Panc1 (cell line): ENCODE measurements around the gene DUSP3. TPM values are rescaled to one million over a fixed set of nuclear protein-coding genes. Genes with fewer than 3 reads are reported as not detected.

ENCODE experiments used
- ATAC-seq: fragments of 200-7000 bp; cut with Tn5 transposase; 2 replicates; pipeline ENCODE4 v1.9.1; 2020; ENCODE audit warnings: mild to moderate bottlenecking, moderate library complexity
- Bru-seq: library from RNA; stranded (reverse); fragments of 400-500 nt; gene quantifications from one replicate; lab custom pipeline; 2021; lab: Mats Ljungman, UMichigan
- BruChase-seq, 2 experiments: library from RNA; stranded (reverse); fragments of 400-500 nt; gene quantifications; one replicate each; lab custom pipeline; 2021; lab: Mats Ljungman, UMichigan
- BruUV-seq: library from RNA; stranded (reverse); fragments of 400-500 nt; replicated peaks from 2 replicates; lab custom pipeline; 2021; lab: Mats Ljungman, UMichigan
- CTCF ChIA-PET: fragments of 300-600 bp; sonication (Branson Sonifier 250); formaldehyde crosslinking; loops from one replicate; lab custom pipeline; 2022; ENCODE audit warnings: antibody characterized with exemption; lab: Charles Lee
- POLR2A ChIA-PET: fragments of 300-600 bp; sonication (Branson Sonifier 250); formaldehyde crosslinking; loops from one replicate; lab custom pipeline; 2022; ENCODE audit warnings: antibody characterized with exemption; lab: Charles Lee
- DNase-seq: peaks from one replicate; pipeline ENCODE4 v3.0.0-alpha.2; 2010; ENCODE audit warnings: low read depth, low spot score
- H3K27ac ChIP-seq: 2 replicates; pipeline ENCODE4 v1.5.1; 2011; ENCODE audit warnings: mild to moderate bottlenecking, low read length, inconsistent platforms
- H3K27me3 ChIP-seq: fragments of 200-500 bp; sonication (Bioruptor generic); 2 replicates; pipeline ENCODE4 v1.6.0; 2014; ENCODE audit warnings: low read length, inconsistent platforms; ENCODE audit not compliant: control insufficient read depth, insufficient read depth
- H3K36me3 ChIP-seq: fragments of 200-500 bp; sonication (Bioruptor generic); 2 replicates; pipeline ENCODE4 v1.5.1; 2014; ENCODE audit warnings: inconsistent platforms, mild to moderate bottlenecking, low read length, moderate library complexity; ENCODE audit not compliant: control insufficient read depth, insufficient read depth
- H3K4me1 ChIP-seq: 2 replicates; pipeline ENCODE4 v1.5.1; 2011; ENCODE audit warnings: inconsistent platforms, mild to moderate bottlenecking, low read length, moderate library complexity; ENCODE audit not compliant: control insufficient read depth, insufficient read depth
- H3K4me3 ChIP-seq, 2 experiments: 2 replicates each; pipeline ENCODE4 v1.5.1; 2011 to 2012; ENCODE audit warnings: low read depth in 2 of 2, low read length in 2 of 2, mild to moderate bottlenecking in 2 of 2, inconsistent platforms in 1 of 2, moderate library complexity in 1 of 2
- H3K9me3 ChIP-seq: fragments of 200-500 bp; sonication (Bioruptor generic); 2 replicates; pipeline ENCODE4 v1.5.1; 2014; ENCODE audit warnings: low read depth, mild to moderate bottlenecking, inconsistent platforms, low read length, moderate library complexity; ENCODE audit not compliant: control insufficient read depth, insufficient read depth
- POLR2AphosphoS5 ChIP-seq: IDR thresholded peaks from 2 replicates; pipeline ENCODE4 v1.6.1; 2012; ENCODE audit warnings: mild to moderate bottlenecking, low read depth, low read length, moderate library complexity
- SIN3A ChIP-seq: IDR thresholded peaks from 2 replicates; pipeline ENCODE4 v1.6.1; 2012; ENCODE audit warnings: low read depth, mild to moderate bottlenecking, low read length, moderate library complexity, borderline replicate concordance; ENCODE audit not compliant: insufficient read depth
- TCF7L2 ChIP-seq: IDR thresholded peaks from 2 replicates; pipeline ENCODE4 v1.6.1; 2011; ENCODE audit warnings: mild to moderate bottlenecking, low read depth, low read length, inconsistent platforms
- in situ Hi-C: cut with HindIII; loops from 2 replicates; pipeline ENCODE4 v1.10.0; 2016; ENCODE audit warnings: low sequenced_read_pairs, low pct_unique_long_range_greater_than_20kb
- intact Hi-C: fragments of 100-400 bp; cut with micrococcal nuclease; formaldehyde crosslinking; loops from one replicate; pipeline ENCODE4 v1.10.0; 2022; ENCODE audit not compliant: unreplicated experiment
- long read RNA-seq: library from polyadenylated mRNA; unstranded; transcript quantifications from one replicate; pipeline ENCODE4 v2.0.0, GENCODE V29; 2021; ENCODE audit not compliant: unreplicated experiment
- polyA plus RNA-seq: library from polyadenylated mRNA; unstranded; fragments of >200 nt; gene quantifications from one replicate; pipeline ENCODE4 v1.2.1, GENCODE V29; 2012; ENCODE audit warnings: missing spikeins; ENCODE audit not compliant: insufficient read length
- total RNA-seq: library from RNA; stranded (reverse); gene quantifications from one replicate; pipeline ENCODE4 v1.2.1, GENCODE V29; 2021; ENCODE audit not compliant: unreplicated experiment
- TF ChIP-seq, protein P1 (sequence below), 2 experiments: IDR thresholded peaks; 2 replicates each; pipeline ENCODE4 v1.6.1; 2011 to 2012; ENCODE audit warnings: low read depth in 2 of 2, control low read depth in 1 of 2, low read length in 1 of 2, mild to moderate bottlenecking in 1 of 2, moderate library complexity in 1 of 2; ENCODE audit not compliant: insufficient read depth in 1 of 2
- TF ChIP-seq, protein P2 (sequence below): fragments of 450-650 bp; IDR thresholded peaks from 2 replicates; pipeline ENCODE4 v1.5.1; 2017; ENCODE audit warnings: mild to moderate bottlenecking

DUSP3 gene
- total RNA-seq = 41.6 TPM
- polyA plus RNA-seq = 31.9 TPM
- Bru-seq, nascent RNA = percentile 80 among the genes with signal in this experiment
- BruChase-seq, experiment 1, labeled RNA remaining after a 2-hour chase = percentile 91 among the genes with signal in this experiment
- BruChase-seq, experiment 2, labeled RNA remaining after a 6-hour chase = percentile 93 among the genes with signal in this experiment
- long read RNA-seq, full-length matches to known transcripts = 40 of 61 reads
- long read RNA-seq, partial matches to known transcripts = 1 of 61 reads
- long read RNA-seq, other reads (novel, unspliced or antisense) = 20 of 61 reads

DNA sequence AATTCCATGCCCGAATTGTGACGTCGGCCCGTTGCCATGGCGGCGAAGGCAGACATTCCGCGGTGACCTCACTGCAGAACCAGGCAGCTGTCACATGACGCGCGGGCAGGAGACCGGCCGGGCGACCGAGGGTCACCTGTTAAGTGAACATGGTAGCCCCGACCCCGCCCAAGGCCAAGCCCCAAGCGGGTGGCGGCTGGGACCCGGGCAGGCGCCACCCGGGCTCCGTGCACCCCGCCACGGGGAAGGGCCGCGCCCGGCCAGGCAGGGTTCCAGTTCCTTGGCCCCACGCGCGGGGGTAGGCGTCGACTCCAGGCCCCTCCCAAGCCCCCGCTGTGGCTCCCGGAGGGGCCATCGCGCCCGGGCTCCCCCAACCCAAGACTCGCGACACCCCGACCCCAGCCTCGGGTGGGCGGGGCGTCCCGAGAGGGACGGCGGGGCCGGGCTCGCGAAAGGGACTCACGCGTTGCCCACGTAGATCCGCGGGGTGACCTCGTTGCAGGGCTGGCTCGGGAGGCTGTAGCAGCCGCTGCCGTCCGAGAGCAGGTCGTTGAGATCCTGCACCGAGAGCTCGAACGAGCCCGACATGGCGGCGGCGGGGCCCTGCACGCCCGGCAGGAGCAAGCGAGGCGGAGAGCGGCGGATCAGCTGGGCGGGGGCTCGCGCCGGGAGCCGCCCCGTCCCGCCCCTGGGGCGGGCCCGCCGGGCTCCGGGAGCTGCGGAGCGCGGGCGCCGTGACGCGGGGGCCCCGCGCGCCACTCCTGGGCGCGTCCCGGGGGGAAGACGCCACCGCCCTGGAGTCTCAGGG lies at the start of gene DUSP3:
Gene DUSP3 (minus strand): TSS at position 641 of the 808 bp plus-strand sequence. CDS start 53 bp downstream, at position 588.
- ChIA-PET POLR2A (no interaction called here), CTCF (interaction anchor here (0.5 kb wide), 1 partner anchor 12 kb away, joined by 7 read pairs; no protein-coding TSS in a partner anchor)
- no peaks in the 10 kb centered on the region for H3K9me3 ChIP-seq
- H3K27me3 ChIP-seq = no peaks in the 10 kb centered on the region
- peak within 1 kb of the TSS; percentile 59; the same call in 1 of the 2 replicates for H3K27ac ChIP-seq
- intact Hi-C loops (no loop called here), in situ Hi-C loops (no loop called here)
- ATAC-seq = peak; percentile 97
- peak within 1 kb of the TSS; percentile 65 to 70 for H3K4me3 ChIP-seq
- no peak for DNase-seq
- H3K36me3 ChIP-seq = no peaks in the 10 kb centered on the region
- H3K4me1 ChIP-seq = peaks cover 9% of the 10 kb centered on the region; the same call in 1 of the 2 replicates
- TF ChIP-seq SIN3A (no peak), POLR2AphosphoS5 (peak; percentile 47)
- TF ChIP-seq, protein P1, sequence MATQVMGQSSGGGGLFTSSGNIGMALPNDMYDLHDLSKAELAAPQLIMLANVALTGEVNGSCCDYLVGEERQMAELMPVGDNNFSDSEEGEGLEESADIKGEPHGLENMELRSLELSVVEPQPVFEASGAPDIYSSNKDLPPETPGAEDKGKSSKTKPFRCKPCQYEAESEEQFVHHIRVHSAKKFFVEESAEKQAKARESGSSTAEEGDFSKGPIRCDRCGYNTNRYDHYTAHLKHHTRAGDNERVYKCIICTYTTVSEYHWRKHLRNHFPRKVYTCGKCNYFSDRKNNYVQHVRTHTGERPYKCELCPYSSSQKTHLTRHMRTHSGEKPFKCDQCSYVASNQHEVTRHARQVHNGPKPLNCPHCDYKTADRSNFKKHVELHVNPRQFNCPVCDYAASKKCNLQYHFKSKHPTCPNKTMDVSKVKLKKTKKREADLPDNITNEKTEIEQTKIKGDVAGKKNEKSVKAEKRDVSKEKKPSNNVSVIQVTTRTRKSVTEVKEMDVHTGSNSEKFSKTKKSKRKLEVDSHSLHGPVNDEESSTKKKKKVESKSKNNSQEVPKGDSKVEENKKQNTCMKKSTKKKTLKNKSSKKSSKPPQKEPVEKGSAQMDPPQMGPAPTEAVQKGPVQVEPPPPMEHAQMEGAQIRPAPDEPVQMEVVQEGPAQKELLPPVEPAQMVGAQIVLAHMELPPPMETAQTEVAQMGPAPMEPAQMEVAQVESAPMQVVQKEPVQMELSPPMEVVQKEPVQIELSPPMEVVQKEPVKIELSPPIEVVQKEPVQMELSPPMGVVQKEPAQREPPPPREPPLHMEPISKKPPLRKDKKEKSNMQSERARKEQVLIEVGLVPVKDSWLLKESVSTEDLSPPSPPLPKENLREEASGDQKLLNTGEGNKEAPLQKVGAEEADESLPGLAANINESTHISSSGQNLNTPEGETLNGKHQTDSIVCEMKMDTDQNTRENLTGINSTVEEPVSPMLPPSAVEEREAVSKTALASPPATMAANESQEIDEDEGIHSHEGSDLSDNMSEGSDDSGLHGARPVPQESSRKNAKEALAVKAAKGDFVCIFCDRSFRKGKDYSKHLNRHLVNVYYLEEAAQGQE (IDR thresholded peaks at IDR 0.05; ENCODE audit: insufficient read depth in 1 of 2, low read depth in 2 of 2, low read length in 1 of 2) = no peak
- no TSS peak for BruUV-seq

DNA sequence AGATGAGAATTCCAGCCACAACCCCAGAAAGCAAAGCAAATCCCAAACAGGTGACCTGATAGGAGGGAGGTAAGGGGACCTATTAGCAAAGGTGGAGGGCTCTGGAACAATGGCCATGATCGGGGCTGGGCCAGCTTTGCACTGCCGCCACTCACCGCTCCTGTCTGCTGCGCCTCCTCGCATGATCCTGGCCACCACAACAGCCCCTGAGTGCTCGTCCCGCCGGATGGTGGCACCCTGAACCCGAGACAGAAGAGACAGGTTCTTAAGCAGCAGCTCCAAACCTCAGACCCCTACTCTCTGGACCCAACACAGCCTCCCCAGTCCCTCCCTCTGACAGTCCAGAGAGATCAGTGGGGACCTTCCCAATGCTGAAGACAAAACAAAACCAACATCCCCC lies 48.8 kb upstream of the DUSP3 start:
- Histone ChIP-seq H3K27ac (no peak overlapping the region), H3K36me3 (no peaks in the 10 kb centered on the region), H3K9me3 (no peaks in the 10 kb centered on the region), H3K4me1 (no peaks in the 10 kb centered on the region; the same call in 1 of the 2 replicates), H3K27me3 (no peaks in the 10 kb centered on the region), H3K4me3 (no peak overlapping the region)
- intact Hi-C loops (no loop called here), in situ Hi-C loops (no loop called here)
- ChIA-PET POLR2A (no interaction called here), CTCF (no interaction called here)
- no TSS peak for BruUV-seq
- DNase-seq (no peak), ATAC-seq (no peak)
- TF ChIP-seq, protein P2, sequence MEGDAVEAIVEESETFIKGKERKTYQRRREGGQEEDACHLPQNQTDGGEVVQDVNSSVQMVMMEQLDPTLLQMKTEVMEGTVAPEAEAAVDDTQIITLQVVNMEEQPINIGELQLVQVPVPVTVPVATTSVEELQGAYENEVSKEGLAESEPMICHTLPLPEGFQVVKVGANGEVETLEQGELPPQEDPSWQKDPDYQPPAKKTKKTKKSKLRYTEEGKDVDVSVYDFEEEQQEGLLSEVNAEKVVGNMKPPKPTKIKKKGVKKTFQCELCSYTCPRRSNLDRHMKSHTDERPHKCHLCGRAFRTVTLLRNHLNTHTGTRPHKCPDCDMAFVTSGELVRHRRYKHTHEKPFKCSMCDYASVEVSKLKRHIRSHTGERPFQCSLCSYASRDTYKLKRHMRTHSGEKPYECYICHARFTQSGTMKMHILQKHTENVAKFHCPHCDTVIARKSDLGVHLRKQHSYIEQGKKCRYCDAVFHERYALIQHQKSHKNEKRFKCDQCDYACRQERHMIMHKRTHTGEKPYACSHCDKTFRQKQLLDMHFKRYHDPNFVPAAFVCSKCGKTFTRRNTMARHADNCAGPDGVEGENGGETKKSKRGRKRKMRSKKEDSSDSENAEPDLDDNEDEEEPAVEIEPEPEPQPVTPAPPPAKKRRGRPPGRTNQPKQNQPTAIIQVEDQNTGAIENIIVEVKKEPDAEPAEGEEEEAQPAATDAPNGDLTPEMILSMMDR = no peak
- TF ChIP-seq SIN3A (no peak), TCF7L2 (no peak), POLR2AphosphoS5 (no peak)
- TF ChIP-seq, protein P1 (IDR thresholded peaks at IDR 0.05; ENCODE audit: insufficient read depth in 1 of 2, low read depth in 2 of 2, low read length in 1 of 2) = no peak
